ENCODE data around the gene ZNRF1. TPM values are rescaled to one million over a fixed set of nuclear protein-coding genes. Genes with fewer than 3 reads are reported as not detected.
"Not testable (repeated sequence)": the region's sequence is repeated elsewhere in the genome, so short reads cannot be mapped to it uniquely, and the experiment has no call there.

Gene ZNRF1
- total and polyA plus RNA-seq, 3 donors from 2014 or later = 51.8 to 93.0 (median 90.4) TPM

DNA sequence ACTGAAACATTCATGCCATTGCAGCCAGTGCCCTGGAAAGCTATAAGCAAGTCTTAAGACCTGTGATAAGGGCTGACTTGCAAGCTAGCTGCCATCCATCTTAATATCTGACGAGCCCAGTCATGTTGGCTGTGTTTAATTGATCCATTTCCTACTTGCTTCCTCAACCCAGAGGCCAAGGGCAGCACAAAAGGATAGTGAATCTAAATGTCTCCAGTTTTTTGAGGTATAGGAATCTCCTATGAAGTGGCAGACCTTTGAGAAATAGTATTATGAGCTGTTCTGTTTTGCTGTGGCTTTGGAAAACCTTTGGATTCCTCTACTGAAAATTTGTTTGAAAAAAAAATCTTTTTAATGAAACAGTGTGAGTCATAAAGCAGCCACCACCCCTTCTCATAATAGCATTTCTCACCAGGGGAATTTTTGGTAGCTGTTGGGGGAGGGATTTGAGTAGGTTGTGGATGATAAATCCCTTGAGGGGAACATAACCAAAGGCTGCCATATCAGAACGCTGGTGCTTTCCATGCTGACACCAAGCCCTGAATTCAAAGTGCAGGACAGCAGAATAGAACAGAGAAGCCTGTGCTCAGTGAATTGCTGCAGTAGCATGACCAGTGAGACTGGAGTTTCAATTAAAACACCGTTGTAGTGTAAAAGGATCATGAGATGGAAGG lies 12.9 kb downstream of the ZNRF1 start:
- intact Hi-C loops (cut with DNase I; ENCODE audit: low total_unique reads) = no loop called here
- DNase-seq = peak; percentile 24
- WGBS, 2 donors = 26 to 28% methylated on average over 3 of the region's 3 CpGs
- no peaks in the 10 kb centered on the region for H3K36me3 ChIP-seq (ENCODE audit: low read depth, missing control alignments)
- no peaks in the 10 kb centered on the region for H3K9me3 ChIP-seq
- TF ChIP-seq, protein P1, sequence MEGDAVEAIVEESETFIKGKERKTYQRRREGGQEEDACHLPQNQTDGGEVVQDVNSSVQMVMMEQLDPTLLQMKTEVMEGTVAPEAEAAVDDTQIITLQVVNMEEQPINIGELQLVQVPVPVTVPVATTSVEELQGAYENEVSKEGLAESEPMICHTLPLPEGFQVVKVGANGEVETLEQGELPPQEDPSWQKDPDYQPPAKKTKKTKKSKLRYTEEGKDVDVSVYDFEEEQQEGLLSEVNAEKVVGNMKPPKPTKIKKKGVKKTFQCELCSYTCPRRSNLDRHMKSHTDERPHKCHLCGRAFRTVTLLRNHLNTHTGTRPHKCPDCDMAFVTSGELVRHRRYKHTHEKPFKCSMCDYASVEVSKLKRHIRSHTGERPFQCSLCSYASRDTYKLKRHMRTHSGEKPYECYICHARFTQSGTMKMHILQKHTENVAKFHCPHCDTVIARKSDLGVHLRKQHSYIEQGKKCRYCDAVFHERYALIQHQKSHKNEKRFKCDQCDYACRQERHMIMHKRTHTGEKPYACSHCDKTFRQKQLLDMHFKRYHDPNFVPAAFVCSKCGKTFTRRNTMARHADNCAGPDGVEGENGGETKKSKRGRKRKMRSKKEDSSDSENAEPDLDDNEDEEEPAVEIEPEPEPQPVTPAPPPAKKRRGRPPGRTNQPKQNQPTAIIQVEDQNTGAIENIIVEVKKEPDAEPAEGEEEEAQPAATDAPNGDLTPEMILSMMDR (IDR thresholded peaks at IDR 0.05) = no peak
- no peak for TF ChIP-seq POLR2A (IDR thresholded peaks at IDR 0.05)
- H3K4me1 ChIP-seq = peaks cover 29% of the 10 kb centered on the region
- no peak overlapping the region for H3K4me3 ChIP-seq
- H3K27me3 ChIP-seq = no peaks in the 10 kb centered on the region
- H3K27ac ChIP-seq = peak overlapping the region; percentile 4 to 77

GRCh38 chr16:75012380-75013081 lies 13.7 kb downstream of the ZNRF1 start:
- no peak overlapping the region for H3K4me3 ChIP-seq
- H3K27ac ChIP-seq = peak overlapping the region; percentile 4 to 77
- peaks cover 29% of the 10 kb centered on the region for H3K4me1 ChIP-seq
- H3K27me3 ChIP-seq = no peaks in the 10 kb centered on the region
- no peaks in the 10 kb centered on the region for H3K36me3 ChIP-seq (ENCODE audit: low read depth, missing control alignments)
- TF ChIP-seq, protein P1 (IDR thresholded peaks at IDR 0.05) = no peak
- TF ChIP-seq POLR2A (IDR thresholded peaks at IDR 0.05) = no peak
- no peak for DNase-seq
- intact Hi-C loops (cut with DNase I; ENCODE audit: low total_unique reads) = no loop called here
- H3K9me3 ChIP-seq = no peaks in the 10 kb centered on the region
- 55 to 69% methylated on average over 8 of the region's 8 CpGs for WGBS, 2 donors

DNA sequence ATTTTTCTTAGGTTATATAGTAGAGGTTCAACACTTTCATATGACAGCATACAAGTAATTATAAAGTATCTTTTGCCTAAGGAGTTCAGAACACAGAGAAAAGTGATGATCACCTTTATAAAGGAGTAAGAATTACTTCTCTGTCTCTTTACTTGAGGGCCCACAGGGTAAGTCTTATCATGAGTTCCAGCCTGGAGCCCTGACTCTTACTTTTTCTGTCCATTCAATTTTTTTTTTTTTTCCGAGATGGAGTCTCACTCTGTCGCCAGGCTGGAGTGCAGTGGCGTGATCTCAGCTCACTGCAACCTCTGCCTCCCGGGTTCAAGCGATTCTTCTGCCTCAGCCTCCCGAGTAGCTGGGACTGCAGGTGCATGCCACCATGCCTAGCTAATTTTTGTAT lies 14.3 kb downstream of the ZNRF1 start:
- H3K36me3 ChIP-seq (ENCODE audit: low read depth, missing control alignments); H3K27ac ChIP-seq; H3K9me3 ChIP-seq; H3K27me3 ChIP-seq; DNase-seq; H3K4me3 ChIP-seq; intact Hi-C loops (cut with DNase I; ENCODE audit: low total_unique reads): not testable (repeated sequence)
- peaks cover 31% of the 10 kb centered on the region for H3K4me1 ChIP-seq
- WGBS, 2 donors = 78 to 89% methylated on average over 6 of the region's 6 CpGs

DNA sequence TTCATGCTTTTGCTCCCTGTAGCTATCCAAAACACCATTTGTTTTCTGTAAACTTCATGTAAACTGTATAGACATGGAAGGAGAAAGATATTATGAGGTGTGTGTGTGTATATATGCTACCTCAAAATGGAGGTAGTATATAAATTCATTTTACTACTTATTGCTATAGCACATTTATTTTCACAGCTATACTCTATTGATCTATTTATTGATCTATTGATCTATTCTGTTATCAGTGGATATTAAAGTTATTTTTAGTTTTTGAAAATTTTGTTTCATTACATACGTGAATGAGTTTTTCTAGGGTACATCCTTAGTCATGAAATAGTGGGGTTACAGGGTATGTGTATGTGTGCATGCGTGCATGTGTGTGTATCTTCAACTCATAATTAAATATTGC lies 15.5 kb downstream of the ZNRF1 start:
- H3K4me3 ChIP-seq = no peak overlapping the region
- intact Hi-C loops (cut with DNase I; ENCODE audit: low total_unique reads) = no loop called here
- H3K4me1 ChIP-seq = peaks cover 33% of the 10 kb centered on the region
- H3K36me3 ChIP-seq (ENCODE audit: low read depth, missing control alignments) = no peaks in the 10 kb centered on the region
- H3K9me3 ChIP-seq = no peaks in the 10 kb centered on the region
- TF ChIP-seq POLR2A (IDR thresholded peaks at IDR 0.05) = no peak
- TF ChIP-seq, protein P1 (IDR thresholded peaks at IDR 0.05) = no peak
- H3K27ac ChIP-seq = no peak overlapping the region
- no peaks in the 10 kb centered on the region for H3K27me3 ChIP-seq
- no peak for DNase-seq
- 46 to 96% methylated on average over 2 of the region's 2 CpGs for WGBS, 2 donors

DNA sequence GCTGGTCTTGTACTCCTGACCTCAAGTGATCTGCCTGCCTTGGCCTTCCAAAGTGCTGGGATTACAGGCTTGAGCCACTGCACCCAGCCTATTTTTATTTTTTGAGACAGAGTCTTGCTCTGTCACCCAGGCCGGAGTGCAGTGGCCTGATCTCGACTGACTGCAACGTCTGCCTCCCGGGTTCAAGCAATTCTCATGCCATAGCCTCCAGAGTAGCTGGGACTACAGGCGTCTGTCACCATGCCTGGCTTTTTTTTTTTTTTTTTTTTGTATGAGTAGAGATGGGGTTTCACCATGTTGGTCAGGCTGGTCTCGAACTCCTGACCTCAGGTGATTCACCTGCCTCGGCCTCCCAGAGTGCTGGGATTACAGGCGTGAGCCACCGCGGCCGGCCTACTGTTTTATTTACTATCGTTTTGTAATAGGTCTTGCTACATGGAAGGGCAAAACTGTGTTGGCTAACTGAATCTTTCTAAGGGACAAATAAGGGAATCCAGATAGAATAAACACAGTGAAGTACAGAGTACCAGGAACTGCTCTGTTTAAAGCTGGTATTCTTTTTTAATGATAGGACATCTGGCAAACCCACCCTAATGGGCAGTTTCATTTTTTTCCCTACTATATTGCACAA lies 17.7 kb downstream of the ZNRF1 start:
- intact Hi-C loops (cut with DNase I; ENCODE audit: low total_unique reads); H3K27me3 ChIP-seq; H3K36me3 ChIP-seq (ENCODE audit: low read depth, missing control alignments); H3K9me3 ChIP-seq; H3K27ac ChIP-seq; DNase-seq; H3K4me3 ChIP-seq: not testable (repeated sequence)
- WGBS, 2 donors = 88 to 92% methylated on average over 12 of the region's 12 CpGs
- H3K4me1 ChIP-seq = peaks cover 20% of the 10 kb centered on the region

All from testis (tissue), 3 donors.